ENCODE measurements around the gene CELF2.

The CELF2 gene

DNA sequence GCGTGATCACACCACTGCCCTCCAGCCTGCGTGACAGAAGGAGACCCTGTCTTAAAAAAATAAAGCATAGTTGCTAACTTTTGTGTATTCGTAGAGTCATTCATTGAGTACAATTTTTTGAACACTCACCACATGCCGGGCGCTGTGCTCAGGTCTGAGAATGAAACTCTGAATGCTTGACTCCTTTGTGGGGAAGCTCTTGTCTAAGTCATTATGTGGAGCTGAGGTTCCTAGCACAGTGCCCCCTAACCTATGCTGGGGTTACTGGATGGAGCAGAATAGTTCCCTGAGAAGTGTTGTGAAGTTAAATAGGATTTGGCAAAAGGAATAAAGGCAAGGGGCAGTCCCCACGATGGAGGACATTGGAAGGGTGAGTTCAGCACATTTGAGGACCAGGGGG is 123.3 kb downstream of the CELF2 start:
- DNase-seq = no peak

DNA sequence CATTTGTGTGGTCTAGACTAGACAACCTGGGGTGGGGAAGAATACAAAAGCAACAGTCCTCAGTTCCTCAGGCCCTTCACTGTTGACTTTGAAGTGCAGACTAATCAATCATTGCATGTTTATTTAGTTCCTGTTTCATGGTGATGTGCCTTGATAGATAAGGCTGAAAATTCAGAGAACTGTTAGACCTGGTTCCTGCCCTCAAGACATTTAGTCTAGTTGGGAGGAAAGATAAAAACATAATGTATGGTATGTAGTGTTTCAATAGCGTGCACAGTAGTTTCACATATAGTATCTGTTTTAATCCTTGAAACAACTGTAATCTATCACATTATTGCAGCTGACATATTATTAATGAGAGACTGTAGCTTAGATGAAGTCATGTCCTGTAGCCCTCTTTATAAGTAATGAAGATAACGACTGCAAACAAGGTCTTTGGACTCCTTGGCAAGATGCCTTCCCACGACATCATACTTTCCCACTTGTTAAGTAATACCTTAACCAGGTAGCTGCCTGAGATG is 124.0 kb downstream of the CELF2 start:
- DNase-seq = no peak

DNA sequence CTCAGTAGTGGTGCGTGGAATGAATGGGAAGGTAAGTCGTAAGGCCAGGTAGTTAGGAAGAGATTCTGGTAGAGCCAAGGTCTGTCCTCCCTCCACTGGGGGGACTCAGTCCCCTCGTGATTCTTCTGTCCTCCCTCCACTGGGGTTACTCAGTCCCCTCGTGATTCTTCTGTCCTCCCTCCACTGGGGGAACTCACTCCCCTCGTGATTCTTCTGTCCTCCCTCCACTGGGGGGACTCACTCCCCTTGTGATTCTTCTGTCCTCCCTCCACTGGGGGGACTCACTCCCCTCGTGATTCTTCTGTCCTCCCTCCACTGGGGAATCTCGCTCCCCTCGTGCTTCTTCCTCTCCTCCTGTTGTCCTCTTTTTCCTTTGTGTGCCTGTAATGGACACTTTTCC is 125.1 kb downstream of the CELF2 start:
- no peak for DNase-seq

DNA sequence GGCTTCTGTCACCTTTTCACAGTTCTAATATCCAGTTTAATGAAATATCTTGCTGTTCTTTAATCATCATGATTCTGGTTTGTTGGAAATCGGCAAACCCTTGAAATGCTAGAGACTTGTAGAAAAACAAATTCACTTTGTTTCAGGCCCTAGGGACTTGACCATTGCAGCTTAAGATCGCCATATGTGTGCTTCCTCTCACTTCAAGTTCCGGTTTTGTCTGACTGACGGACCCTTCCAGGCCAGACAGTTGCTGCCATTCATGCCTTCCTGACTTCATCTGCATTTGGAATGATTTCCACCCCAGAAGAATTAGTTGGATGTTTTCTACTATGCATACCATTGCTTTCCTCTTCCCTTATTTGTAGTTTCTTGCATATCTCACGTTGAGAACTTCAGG is 125.6 kb downstream of the CELF2 start:
- no peak for DNase-seq

DNA sequence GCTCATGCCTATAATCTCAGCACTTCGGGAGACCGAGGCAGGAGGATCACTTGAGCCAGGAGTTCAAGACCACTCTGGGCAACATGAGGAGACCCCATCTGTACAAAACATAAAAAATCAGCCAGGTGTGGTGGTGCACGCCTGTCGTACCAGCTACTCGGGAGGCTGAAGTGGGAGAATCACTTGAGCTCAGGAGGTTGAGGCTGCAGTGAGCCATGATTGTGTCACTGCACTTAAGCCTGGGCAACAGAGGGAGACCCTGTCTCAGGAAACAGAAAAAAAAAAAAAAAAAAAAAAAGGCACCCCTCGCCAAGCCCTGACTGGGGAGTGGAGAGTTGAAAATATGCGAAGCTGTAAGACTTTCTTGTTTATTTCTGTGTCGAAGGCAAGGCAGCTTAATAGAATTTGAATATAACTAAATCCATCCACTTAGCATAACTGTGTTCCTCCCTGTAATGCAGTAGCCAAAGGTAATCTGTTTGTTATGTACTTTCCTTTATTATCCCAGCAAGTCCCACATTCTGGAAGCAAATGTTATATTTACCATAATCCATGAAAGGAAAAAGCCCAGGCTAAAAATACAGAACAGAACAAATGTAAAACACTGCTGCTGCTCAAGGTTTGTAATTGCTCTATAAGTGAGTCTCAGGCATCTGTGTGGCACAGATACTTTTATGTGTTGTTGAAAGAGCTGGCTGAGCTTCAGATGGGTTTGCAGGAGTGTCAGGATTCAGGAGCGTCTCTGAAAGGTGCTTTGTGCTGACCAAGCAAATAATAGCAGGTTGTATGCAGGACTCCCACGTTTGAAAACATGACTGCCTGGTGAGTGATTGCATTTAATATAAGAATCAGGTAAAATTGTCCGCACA is 127.2 kb downstream of the CELF2 start:
- DNase-seq = no peak

DNA sequence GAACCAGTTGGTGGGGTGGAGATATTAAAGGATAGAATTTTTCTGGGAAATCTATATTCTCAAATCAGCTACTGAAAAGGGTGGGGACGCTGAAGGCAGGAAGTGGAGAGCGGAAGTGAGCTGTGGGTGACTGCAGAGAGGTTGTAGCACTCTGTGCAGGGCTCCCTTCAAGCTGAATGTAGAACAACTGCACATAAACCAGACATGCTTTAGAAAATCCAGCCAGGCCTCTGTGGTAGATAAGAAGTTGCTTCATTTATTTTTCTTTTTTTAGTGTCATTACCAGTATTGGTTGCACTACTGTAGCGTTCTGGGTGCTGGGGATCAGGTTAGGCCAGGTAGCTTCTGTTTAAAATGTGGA is 127.8 kb downstream of the CELF2 start:
- peak; percentile 59 for DNase-seq

DNA sequence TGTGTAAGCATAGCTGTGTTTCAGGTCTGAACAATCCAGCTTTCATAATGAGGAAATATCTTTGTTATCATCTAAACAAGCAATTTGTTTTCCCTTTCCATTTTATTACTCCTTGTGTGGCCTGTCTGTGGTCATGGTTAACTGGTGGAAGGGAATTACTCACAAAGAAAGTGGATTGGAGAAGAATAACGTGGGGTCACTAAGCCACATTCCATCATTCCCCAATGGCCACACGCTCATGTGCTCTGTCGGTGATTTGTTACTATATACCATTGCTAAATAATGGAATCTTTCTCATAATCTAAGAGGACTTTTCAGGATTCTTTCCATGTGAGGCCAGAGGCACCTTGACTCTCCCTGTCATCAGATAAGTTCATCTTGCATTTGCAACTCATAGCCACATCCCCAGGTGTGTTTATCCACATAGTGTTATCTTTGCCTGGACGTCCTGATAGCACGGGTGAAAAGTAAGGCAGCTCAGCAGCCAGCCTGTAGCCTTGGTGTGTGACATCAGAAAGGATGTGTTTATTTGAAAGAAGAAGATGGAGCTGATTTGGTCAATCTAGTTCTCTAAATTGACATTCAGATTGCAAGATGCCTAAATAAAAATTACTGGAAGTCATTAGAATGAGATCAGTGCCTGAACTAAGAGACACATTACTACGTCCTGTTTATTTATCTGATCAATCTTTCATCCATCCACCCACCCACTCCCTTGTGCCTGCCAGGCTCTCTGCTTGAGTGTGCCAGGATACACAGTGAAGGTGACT is 128.9 kb downstream of the CELF2 start:
- no peak for DNase-seq

DNA sequence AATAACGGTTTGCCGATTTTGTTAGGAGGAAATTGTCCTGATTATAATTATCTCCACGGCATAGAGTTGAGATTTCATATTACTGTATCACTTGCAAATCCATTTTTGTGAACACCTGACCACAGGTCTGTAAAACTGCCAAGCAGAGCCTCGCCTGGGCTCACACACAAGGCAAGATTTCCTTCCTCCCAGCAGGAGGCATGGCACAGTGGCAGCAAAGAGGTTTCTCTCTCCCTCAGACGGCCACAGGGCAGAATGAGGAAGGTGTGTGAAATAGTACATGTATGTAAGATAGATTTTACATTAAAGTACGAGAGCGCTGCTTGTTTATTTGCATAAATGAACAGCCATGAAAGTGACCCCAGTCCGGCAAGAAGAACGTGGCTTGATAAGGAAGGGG is 130.1 kb downstream of the CELF2 start:
- DNase-seq = no peak

DNA sequence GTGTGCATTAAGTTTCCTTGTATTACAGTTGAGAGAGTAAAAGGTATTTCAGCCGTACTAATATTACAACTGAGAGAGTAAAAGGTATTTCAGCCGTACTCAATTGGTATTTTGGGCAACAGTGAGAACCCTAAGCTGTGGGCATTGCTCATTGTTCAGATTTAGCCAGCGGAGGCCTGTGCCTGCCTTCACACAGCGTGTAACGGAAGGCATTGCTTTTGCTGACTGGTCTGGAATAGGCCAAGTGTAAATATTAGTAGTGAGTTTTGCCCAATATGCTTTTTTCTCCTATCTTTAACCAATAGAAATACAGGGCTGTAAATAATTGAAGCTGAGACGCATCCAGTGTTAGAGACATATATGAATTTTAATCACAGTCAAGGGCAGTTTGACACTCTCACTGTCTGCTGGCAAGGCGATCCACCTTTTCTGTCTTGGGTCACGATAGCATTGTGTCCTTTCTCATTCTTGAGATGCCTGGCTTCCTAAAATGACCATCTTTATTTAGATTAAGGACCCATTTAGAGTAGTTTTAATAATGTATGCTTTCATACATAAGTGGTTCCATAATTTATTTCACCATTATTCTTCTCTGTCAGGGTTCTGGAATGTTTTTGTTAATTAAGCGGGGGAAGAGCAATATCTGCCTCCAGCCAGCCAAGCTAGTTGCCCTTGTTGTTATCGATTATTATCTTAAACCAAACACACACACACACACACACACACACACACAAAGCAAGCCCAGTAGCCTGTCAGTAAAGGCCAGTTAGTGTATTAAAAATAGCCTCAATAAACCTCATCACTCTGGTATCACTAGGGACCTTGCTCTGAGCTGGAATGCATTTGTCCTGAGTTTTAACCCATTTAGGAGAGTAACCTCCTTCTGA is 130.7 kb downstream of the CELF2 start:
- no peak for DNase-seq

DNA sequence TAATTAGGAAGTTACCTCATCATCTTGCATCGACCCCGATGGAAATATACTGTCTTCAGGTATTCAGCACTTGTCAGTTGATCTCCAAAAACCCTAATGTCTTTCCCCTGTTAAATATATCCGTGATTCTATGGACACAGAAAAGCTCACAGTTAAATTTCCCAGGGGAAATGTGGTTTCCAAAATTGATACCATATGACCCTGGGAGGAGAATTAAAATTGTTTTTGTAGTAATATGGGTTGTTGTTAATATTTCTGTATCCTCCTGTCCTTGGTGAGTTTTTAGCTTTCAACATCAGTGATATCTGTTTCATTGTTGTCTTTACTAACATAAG is 132.1 kb downstream of the CELF2 start:
- no peak for DNase-seq

DNA sequence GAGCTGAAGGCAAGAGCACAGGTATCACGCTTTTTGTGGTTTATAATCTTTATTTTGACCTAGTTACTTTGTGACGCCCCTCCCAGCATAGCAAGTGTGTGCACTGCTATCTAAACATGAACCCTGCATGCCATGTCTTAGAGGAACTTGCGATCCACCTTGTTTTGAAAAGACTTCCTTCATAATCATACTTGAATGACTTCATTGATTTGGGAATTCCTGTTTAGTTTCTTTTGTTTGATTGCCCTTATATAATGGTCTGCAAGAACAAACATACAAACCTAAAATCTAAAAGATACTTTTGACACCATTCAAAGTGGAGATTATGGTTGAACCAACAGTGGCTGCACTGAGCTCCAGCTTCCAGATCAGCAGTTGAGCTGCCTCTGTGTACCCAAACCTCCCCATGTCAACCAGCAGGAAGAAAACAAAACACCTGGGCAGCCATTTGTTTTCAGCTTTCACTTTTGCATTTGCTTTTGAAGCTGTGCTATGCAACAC is 132.6 kb downstream of the CELF2 start:
- no peak for DNase-seq

DNA sequence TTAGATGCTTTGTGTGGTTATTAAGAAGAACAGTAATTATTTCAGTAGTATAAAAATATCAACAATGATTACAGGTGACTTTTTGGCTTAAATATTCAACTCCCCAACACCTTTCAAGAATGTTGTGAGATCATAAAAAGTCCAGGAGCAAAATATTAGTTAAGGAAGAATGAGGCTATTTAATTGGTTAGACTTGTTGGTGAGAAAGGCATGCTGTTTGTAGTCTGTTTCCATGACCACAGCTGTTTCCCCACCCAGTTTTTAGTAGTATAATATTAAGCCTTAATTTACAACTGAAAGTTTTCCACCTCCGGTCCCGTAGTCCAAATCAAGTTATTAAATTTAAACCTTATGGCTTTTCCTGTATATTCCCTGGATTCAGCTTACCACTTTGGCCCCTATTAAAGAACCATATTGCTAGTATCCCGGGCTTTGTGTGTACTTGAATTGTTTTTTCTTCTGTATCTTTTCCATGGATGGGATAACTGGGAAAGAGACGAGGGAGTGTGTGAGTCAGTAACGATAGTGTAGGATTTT is 133.3 kb downstream of the CELF2 start:
- no peak for DNase-seq

DNA sequence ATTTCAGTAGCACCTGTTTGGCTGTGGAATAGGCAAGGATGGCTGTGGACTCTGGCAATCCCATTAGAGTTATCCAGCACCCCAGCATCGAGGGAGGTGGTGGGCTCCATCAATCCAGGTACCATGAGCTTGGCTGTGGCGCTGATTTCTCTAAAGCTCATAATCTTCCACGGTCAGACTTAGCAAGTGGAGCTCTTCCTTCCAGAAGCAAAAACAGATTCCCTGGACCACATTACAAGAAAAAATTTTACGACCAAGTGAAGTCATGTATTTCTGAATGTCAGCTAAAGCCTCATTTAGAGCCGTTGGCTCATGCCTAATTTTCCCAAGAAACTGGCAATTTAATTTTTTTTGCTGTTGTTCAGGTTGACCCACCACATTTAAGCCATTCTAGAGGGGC is 135.1 kb downstream of the CELF2 start:
- DNase-seq = no peak

DNA sequence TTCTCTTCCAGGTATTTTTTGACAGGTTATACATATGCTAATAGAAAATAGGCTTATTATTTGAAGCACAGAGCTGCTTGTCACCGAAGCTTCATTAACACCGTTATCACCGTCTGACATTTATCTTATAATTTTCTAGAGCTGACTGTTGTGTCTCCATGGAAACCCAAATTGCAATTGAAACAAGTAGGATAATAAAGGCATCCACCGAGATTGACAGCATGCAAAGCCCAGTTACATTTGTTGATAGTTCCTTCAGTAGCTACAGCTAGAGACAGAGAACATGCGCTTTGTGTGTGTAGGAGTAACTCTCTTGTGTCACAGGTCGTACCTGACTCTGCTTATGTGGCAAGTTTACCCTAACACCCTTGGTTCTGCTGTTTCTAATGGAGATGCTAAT is 135.6 kb downstream of the CELF2 start:
- no peak for DNase-seq

DNA sequence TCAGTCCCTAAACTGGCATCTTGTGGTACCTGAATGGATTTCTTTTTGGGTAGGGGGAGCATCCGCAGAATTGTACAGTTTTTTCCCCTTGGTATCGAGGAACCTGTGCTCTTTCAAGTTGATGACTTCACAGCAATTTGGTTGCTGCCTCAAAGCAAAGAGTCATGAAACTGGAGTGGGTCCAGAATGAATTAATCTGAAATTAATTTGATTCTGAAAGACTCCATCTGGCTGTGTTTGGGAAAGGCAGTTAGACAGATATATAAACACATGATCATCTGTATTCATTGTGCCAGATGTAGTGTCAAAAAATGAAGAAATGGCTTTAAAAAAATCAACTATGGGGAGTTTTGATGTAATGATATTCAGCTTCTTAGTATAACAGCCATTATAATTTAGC is 136.1 kb downstream of the CELF2 start:
- DNase-seq = no peak

DNA sequence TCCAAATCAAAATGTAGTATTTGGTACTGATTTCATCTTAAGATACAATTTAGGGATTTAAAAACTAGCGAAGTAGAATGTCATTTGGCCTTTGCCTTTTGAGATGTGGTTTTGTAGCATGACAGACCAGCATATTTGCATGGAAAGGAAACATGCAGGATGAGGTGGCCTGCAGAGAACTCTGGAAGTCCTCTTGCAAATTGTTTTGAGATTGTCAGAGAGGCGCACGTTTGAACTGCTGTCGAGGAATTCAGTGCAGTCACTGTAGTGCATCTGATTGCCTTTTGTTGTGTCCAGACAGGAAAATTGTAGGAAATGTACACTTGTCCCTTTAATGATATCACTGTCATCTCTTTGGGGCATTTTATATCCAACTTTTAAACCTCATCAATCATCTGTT is 136.7 kb downstream of the CELF2 start:
- DNase-seq = no peak

DNA sequence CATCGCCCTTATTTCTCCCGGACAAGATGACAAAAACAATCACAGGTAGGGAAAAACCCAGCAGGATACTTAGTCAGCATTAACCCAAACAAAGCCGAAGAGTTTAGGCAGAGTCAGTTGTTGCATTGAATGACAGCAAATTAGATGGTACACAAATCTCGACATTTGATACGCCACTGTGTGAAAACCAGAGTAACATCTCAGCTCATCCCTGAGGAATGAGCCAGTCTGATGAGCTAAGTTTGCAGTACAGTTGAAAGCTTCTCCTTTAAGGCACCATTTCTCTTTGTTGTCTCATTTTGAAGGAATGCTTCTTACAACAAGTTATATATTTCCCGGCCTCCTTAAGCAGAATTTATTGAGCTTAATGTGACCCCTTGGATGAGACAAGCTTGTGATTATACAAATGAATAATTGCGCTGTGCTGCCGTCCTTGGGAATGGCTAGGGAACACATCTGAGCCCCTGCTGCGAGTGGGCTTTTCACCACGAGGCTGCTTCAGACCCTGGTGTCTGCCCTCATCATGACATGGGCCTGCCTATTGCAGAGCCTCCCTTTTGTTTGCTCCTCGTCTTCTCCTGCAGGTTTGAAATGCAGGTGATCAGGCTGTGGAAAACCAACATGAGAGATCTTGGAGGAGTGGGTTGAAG is 137.3 kb downstream of the CELF2 start:
- no peak for DNase-seq

DNA sequence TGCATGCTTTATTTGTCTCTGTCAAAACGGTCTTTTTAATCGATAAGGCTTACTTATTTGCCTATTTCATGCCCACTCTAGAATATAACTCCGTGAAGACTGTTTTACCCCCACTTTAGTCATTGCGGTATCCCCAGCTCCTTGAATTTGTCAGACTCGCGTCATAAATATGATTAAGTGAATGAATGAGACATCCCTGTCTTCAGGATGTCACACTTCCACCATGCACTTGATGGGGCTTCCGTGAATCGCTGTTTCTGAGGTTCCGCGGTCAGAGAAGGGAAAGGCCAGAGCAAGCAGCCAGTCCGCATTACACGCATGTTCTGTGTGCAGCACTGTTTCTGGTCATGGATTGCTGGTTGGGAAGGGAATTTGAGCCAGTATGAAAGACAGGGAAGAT is 138.8 kb downstream of the CELF2 start:
- DNase-seq = peak; percentile 41

DNA sequence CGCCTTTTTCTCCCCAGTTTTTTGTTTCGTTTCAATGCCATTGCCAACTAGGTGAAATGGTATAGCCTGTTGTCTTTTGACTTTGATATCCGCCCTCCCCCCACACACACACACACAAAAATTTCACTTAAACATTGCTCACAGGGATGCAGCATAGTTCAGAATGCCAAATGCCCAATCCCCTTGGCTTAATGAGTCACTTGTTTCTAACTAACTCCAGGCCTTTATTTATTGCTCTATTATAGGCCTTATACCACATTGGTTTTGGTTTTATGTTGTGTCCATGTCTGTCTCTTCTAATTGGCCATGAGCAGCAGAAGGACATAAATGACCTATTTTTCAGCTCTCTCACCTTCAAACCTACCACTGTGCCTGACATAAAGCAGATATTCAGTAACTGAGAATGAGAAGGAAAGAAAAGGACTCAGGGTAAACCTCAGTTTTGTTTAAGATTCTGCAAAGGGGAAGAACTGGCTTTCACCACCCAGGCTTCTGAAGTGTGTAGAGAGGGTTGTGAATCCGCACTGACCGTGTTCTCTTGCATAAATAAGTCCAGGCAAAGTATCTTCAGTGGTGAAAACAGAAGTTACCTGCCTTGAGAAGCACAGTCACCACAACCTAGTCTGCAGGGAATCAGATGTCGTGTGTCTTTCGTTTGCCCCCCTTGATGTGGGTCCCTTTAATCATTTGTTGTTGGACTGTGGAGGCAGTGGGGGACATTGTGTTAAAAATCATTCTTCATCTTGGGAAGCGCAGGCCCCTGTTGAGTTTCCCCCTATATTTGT is 139.8 kb downstream of the CELF2 start:
- no peak for DNase-seq

DNA sequence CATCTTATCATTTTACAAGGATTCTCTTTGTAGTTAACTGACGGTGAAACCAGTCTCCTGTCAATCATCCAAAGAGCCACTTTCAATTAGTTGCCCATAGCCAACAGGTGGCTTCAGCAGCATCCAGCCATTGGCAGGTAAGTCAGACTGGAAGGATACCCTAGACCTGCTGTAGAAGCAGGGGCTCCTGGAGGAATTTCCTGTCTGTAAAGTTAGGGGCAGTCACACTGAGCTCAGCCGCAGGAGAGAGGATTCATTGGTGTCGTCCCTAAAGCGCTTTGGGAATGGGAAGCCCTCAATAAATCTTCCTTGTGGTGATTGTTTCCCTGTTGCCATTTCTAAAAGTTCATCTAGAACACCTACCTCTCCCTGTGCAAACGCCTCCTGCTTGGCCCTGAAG is 140.4 kb downstream of the CELF2 start:
- no peak for DNase-seq

DNA sequence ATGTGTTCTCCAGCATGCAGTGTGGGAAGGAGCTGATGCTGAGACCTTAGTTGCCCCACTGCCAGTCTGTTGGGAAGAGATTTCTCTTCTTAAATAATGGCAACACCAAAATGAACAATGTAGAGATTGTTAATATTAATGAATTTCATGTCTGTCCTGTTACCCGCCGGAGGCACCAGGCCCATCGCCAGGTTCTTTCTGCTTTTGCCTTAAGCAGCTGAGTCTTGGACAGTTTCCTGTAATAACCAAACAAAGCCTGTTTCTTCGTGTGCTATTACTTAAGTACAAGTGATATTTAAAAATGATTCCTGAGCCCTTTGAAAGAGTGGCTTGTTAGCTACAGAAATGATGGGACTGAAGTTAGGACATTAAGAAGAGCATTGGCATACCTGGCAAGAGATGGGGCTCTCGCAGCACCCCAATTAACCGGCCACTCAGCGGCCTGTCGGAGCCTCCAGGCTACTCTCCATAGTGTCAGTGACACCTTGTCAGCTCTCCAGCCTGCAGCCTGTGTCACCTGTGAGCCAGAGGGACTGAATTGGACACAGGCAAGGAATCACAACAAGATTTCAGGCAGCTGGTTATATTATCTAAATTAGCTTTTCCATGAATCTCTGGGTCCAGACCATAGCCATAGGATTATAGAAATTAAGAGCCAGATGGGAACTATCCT is 142.0 kb downstream of the CELF2 start:
- no peak for DNase-seq
